ENCODE measurements around the gene ESR1. TPM values are rescaled to one million over a fixed set of nuclear protein-coding genes. Genes with fewer than 3 reads are reported as not detected.
A peak's percentile ranks its signal among the peaks of the same experiment; 100 is the strongest.

Gene ESR1
- total RNA-seq, 2 donors from 2014 or later = 0.52 to 4.3 TPM

GRCh38 chr6:152046118-152046517, 238.6 kb downstream of the ESR1 start:
- Histone ChIP-seq H3K27me3 (no peaks in the 10 kb centered on the region), H3K4me1 (no peaks in the 10 kb centered on the region)

GRCh38 chr6:152048921-152049320, 241.4 kb downstream of the ESR1 start:
- ATAC-seq (no peak), DNase-seq (no peak)
- TF ChIP-seq CTCF (IDR thresholded peaks at IDR 0.05) (no peak), POLR2A (IDR thresholded peaks at IDR 0.05) (no peak)
- Histone ChIP-seq H3K4me3 (no peak overlapping the region), H3K36me3 (replicated peaks in 1 of 2; ENCODE audit: insufficient read depth in 1 of 2, low read depth in 2 of 2) (no peaks in the 10 kb centered on the region), H3K4me1 (no peaks in the 10 kb centered on the region), H3K9me3 (no peaks in the 10 kb centered on the region), H3K27ac (no peak overlapping the region), H3K27me3 (no peaks in the 10 kb centered on the region)
- intact Hi-C loops (cut with DNase I) = no loop called here

More at GRCh38 chr6:152046118-152046517, 238.6 kb downstream of the ESR1 start:
- no peak for ATAC-seq
- 31 to 37% methylated on average over 2 of the region's 2 CpGs for WGBS, 2 donors
- intact Hi-C loops (cut with DNase I) = no loop called here
- DNase-seq = no peak
- Histone ChIP-seq H3K9me3 (no peaks in the 10 kb centered on the region), H3K27ac (no peak overlapping the region), H3K36me3 (replicated peaks in 1 of 2; ENCODE audit: insufficient read depth in 1 of 2, low read depth in 2 of 2) (no peaks in the 10 kb centered on the region), H3K4me3 (no peak overlapping the region)
- TF ChIP-seq CTCF (IDR thresholded peaks at IDR 0.05) = no peak
- no peak for TF ChIP-seq POLR2A (IDR thresholded peaks at IDR 0.05)

GRCh38 chr6:152049502-152049901, 242.0 kb downstream of the ESR1 start:
- Histone ChIP-seq H3K4me3 (no peak overlapping the region), H3K36me3 (replicated peaks in 1 of 2; ENCODE audit: insufficient read depth in 1 of 2, low read depth in 2 of 2) (no peaks in the 10 kb centered on the region), H3K9me3 (no peaks in the 10 kb centered on the region), H3K4me1 (no peaks in the 10 kb centered on the region), H3K27ac (no peak overlapping the region), H3K27me3 (no peaks in the 10 kb centered on the region)
- ATAC-seq = no peak
- WGBS, 2 donors = 33% methylated on average over 3 of the region's 3 CpGs
- intact Hi-C loops (cut with DNase I) = no loop called here
- no peak for TF ChIP-seq POLR2A (IDR thresholded peaks at IDR 0.05)
- TF ChIP-seq CTCF (IDR thresholded peaks at IDR 0.05) = no peak
- DNase-seq = peak in 1 of 4 donors; percentile 6

- TF ChIP-seq POLR2A (IDR thresholded peaks at IDR 0.05) = no peak
- TF ChIP-seq CTCF (IDR thresholded peaks at IDR 0.05) = no peak
- no peak overlapping the region for H3K27ac ChIP-seq
- 58 to 67% methylated on average over 4 of the region's 4 CpGs for WGBS, 2 donors
- H3K4me1 ChIP-seq = no peaks in the 10 kb centered on the region
- H3K36me3 ChIP-seq (replicated peaks in 1 of 2; ENCODE audit: insufficient read depth in 1 of 2, low read depth in 2 of 2) = no peaks in the 10 kb centered on the region
- ATAC-seq (no peak), DNase-seq (no peak)
- intact Hi-C loops (cut with DNase I) = no loop called here
- H3K27me3 ChIP-seq = no peaks in the 10 kb centered on the region
- H3K9me3 ChIP-seq = no peaks in the 10 kb centered on the region
- H3K4me3 ChIP-seq = no peak overlapping the region
Measured at GRCh38 chr6:152050451-152051195, 243.1 kb downstream of the ESR1 start.

GRCh38 chr6:152052061-152052460, 244.6 kb downstream of the ESR1 start:
- Histone ChIP-seq H3K9me3 (no peaks in the 10 kb centered on the region), H3K4me1 (no peaks in the 10 kb centered on the region), H3K27ac (no peak overlapping the region), H3K36me3 (replicated peaks in 1 of 2; ENCODE audit: insufficient read depth in 1 of 2, low read depth in 2 of 2) (no peaks in the 10 kb centered on the region), H3K4me3 (no peak overlapping the region), H3K27me3 (no peaks in the 10 kb centered on the region)
- no peak for DNase-seq
- ATAC-seq = no peak
- TF ChIP-seq CTCF (IDR thresholded peaks at IDR 0.05) (no peak), POLR2A (IDR thresholded peaks at IDR 0.05) (no peak)
- 40 to 49% methylated on average over 6 of the region's 6 CpGs for WGBS, 2 donors
- intact Hi-C loops (cut with DNase I) = no loop called here
